Caco-2 (cell line): ENCODE results near the gene GLIS1. TPM values are rescaled to one million over a fixed set of nuclear protein-coding genes. Genes with fewer than 3 reads are reported as not detected.

ENCODE experiments used
- BruUV-seq: library from RNA; stranded (reverse); fragments of 400-500 nt; replicated peaks from 2 replicates; lab custom pipeline; 2021; lab: Mats Ljungman, UMichigan
- CTCF ChIA-PET: fragments of 300-600 bp; sonication (Branson Sonifier 250); formaldehyde crosslinking; loops from one replicate; lab custom pipeline; 2022; ENCODE audit warnings: antibody characterized with exemption; lab: Charles Lee
- POLR2A ChIA-PET: fragments of 300-600 bp; sonication (Branson Sonifier 250); formaldehyde crosslinking; loops from one replicate; lab custom pipeline; 2022; ENCODE audit warnings: antibody characterized with exemption; lab: Charles Lee
- DNase-seq, 2 experiments: peaks; one replicate each; pipeline versions ENCODE4 v3.0.0 to v3.0.0-alpha.2; 2020 to 2022
- H3K27me3 ChIP-seq: replicated peaks from 2 replicates; pipeline ENCODE4 v1.6.0; 2011; ENCODE audit warnings: low read length; ENCODE audit not compliant: control insufficient read depth, insufficient read depth
- H3K36me3 ChIP-seq: 2 replicates; pipeline ENCODE4 v1.5.1; 2011; ENCODE audit warnings: low read length; ENCODE audit not compliant: control insufficient read depth, insufficient read depth
- H3K4me1 ChIP-seq: fragments of 250-450 bp; sonication (Bioruptor Pico); 2 replicates; pipeline ENCODE4 v1.5.1; 2020; ENCODE audit warnings: mild to moderate bottlenecking
- H3K4me3 ChIP-seq: 2 replicates; pipeline ENCODE4 v1.5.1; 2011; ENCODE audit warnings: low read depth, mild to moderate bottlenecking, control low read depth, low read length
- H3K9me3 ChIP-seq: fragments of 250-450 bp; sonication (Bioruptor Pico); 2 replicates; pipeline ENCODE4 v1.5.1; 2020; ENCODE audit warnings: mild to moderate bottlenecking, moderate library complexity
- H3K27ac Mint-ChIP-seq: one replicate; pipeline ENCODE4 v1.8.0; 2022; ENCODE audit warnings: mixed read lengths; ENCODE audit not compliant: unreplicated experiment
- H3K27me3 Mint-ChIP-seq: one replicate; pipeline ENCODE4 v1.8.0; 2022; ENCODE audit warnings: mixed read lengths; ENCODE audit not compliant: insufficient read depth, unreplicated experiment
- H3K36me3 Mint-ChIP-seq: one replicate; pipeline ENCODE4 v1.8.0; 2022; ENCODE audit warnings: mild to moderate bottlenecking, mixed read lengths; ENCODE audit not compliant: insufficient read depth, unreplicated experiment
- H3K4me1 Mint-ChIP-seq: one replicate; pipeline ENCODE4 v1.8.0; 2022; ENCODE audit warnings: low read depth, mixed read lengths; ENCODE audit not compliant: unreplicated experiment
- H3K4me3 Mint-ChIP-seq: one replicate; pipeline ENCODE4 v1.8.0; 2022; ENCODE audit warnings: mild to moderate bottlenecking, moderate library complexity, mixed read lengths; ENCODE audit not compliant: unreplicated experiment
- H3K9me3 Mint-ChIP-seq: one replicate; pipeline ENCODE4 v1.8.0; 2022; ENCODE audit warnings: mixed read lengths; ENCODE audit not compliant: unreplicated experiment
- CTCF ChIP-seq, 2 experiments: fragments of 200-600 bp in 1 of 2; IDR thresholded peaks; 1 replicate in 1 of 2; 2 replicates in 1 of 2; pipeline versions ENCODE4 v1.5.1 to v1.8.0; 2011 to 2022; ENCODE audit warnings: antibody characterized with exemption in 1 of 2, control low read depth in 1 of 2, inconsistent platforms in 1 of 2, low read depth in 1 of 2, low read length in 1 of 2, mild to moderate bottlenecking in 1 of 2, moderate library complexity in 1 of 2; ENCODE audit not compliant: insufficient read depth in 1 of 2, severe bottlenecking in 1 of 2, unreplicated experiment in 1 of 2
- intact Hi-C: fragments of 100-400 bp; cut with micrococcal nuclease; formaldehyde crosslinking; loops from one replicate; pipeline ENCODE4 v1.10.0; 2022; ENCODE audit not compliant: unreplicated experiment
- total RNA-seq: library from RNA; stranded (reverse); gene quantifications from 2 replicates; pipeline ENCODE4 v1.2.3, GENCODE V29; 2022

The GLIS1 gene
- total RNA-seq, 1 experiment from 2014 or later, result not detected

- Histone ChIP-seq H3K9me3 (no peaks in the 10 kb centered on the region), H3K36me3 (no peaks in the 10 kb centered on the region), H3K4me1 (peaks cover 10% of the 10 kb centered on the region; the same call in 1 of the 2 replicates), H3K27me3 (no peaks in the 10 kb centered on the region), H3K4me3 (no peak overlapping the region)
- BruUV-seq, result no TSS peak
- CTCF ChIA-PET, result no interaction called here
- no peak for DNase-seq
- POLR2A ChIA-PET, result no interaction called here
- no peak overlapping the region for H3K27ac Mint-ChIP-seq
- TF ChIP-seq CTCF (IDR thresholded peaks at IDR 0.05; ENCODE audit: insufficient read depth in 1 of 2, low read depth in 1 of 2, low read length in 1 of 2, severe bottlenecking in 1 of 2, unreplicated experiment in 1 of 2), result no peak
- intact Hi-C loops, result no loop called here
- no peak overlapping the region for H3K4me3 Mint-ChIP-seq
- H3K27me3 Mint-ChIP-seq, result peaks cover 2% of the 10 kb centered on the region
- no peaks in the 10 kb centered on the region for H3K36me3 Mint-ChIP-seq
- H3K4me1 Mint-ChIP-seq, result peaks cover 12% of the 10 kb centered on the region
- H3K9me3 Mint-ChIP-seq, result no peaks in the 10 kb centered on the region
Measured at GRCh38 chr1:53690411-53690810, 48.6 kb downstream of the GLIS1 start.

GRCh38 chr1:53689736-53690326, 49.1 kb downstream of the GLIS1 start:
- Mint-ChIP-seq H3K9me3 (no peaks in the 10 kb centered on the region), H3K36me3 (no peaks in the 10 kb centered on the region), H3K27ac (no peak overlapping the region), H3K27me3 (peaks cover 2% of the 10 kb centered on the region), H3K4me1 (peaks cover 18% of the 10 kb centered on the region), H3K4me3 (no peak overlapping the region)
- Histone ChIP-seq H3K36me3 (no peaks in the 10 kb centered on the region), H3K4me1 (peaks cover 13% of the 10 kb centered on the region), H3K9me3 (no peaks in the 10 kb centered on the region), H3K27me3 (no peaks in the 10 kb centered on the region), H3K4me3 (no peak overlapping the region)
- ChIA-PET CTCF (no interaction called here), POLR2A (no interaction called here)
- intact Hi-C loops, result no loop called here
- TF ChIP-seq CTCF (IDR thresholded peaks at IDR 0.05; ENCODE audit: insufficient read depth in 1 of 2, low read depth in 1 of 2, low read length in 1 of 2, severe bottlenecking in 1 of 2, unreplicated experiment in 1 of 2), result no peak
- no TSS peak for BruUV-seq
- no peak for DNase-seq

- no peak overlapping the region for H3K4me3 Mint-ChIP-seq
- Histone ChIP-seq H3K9me3 (no peaks in the 10 kb centered on the region), H3K4me1 (peaks cover 17% of the 10 kb centered on the region), H3K36me3 (no peaks in the 10 kb centered on the region), H3K4me3 (no peak overlapping the region), H3K27me3 (no peaks in the 10 kb centered on the region)
- no peaks in the 10 kb centered on the region for H3K9me3 Mint-ChIP-seq
- peaks cover 23% of the 10 kb centered on the region for H3K4me1 Mint-ChIP-seq
- TF ChIP-seq CTCF (IDR thresholded peaks at IDR 0.05; ENCODE audit: insufficient read depth in 1 of 2, low read depth in 1 of 2, low read length in 1 of 2, severe bottlenecking in 1 of 2, unreplicated experiment in 1 of 2), result no peak
- no peak for DNase-seq
- intact Hi-C loops, result no loop called here
- POLR2A ChIA-PET, result no interaction called here
- H3K27ac Mint-ChIP-seq, result no peak overlapping the region
- H3K36me3 Mint-ChIP-seq, result no peaks in the 10 kb centered on the region
- H3K27me3 Mint-ChIP-seq, result peaks cover 2% of the 10 kb centered on the region
- BruUV-seq, result no TSS peak
- CTCF ChIA-PET, result no interaction called here
Measured at GRCh38 chr1:53689223-53689622, 49.7 kb downstream of the GLIS1 start.
